NCI-H226 (cell line): ENCODE results near the gene C16orf92.
A peak's percentile ranks its signal among the peaks of the same experiment; 100 is the strongest.

ENCODE experiments used
- DNase-seq: peaks from one replicate; pipeline ENCODE4 v3.0.0-alpha.2; 2015

C16orf92 gene

GRCh38 chr16:30022887-30023286 lies at the start of gene C16orf92:
Gene C16orf92 (plus strand): TSS chr16:30023198. CDS start chr16:30023341, 143 bp downstream.
- no peak for DNase-seq

- DNase-seq, result peak; percentile 96
These were observed 49.4 kb upstream of the C16orf92 start, which contains the start of gene TAOK2 for GRCh38 chr16:29973384-29974246. Gene TAOK2 (plus strand): TSS chr16:29973868. CDS start chr16:29977773, 3,905 bp downstream.

DNA sequence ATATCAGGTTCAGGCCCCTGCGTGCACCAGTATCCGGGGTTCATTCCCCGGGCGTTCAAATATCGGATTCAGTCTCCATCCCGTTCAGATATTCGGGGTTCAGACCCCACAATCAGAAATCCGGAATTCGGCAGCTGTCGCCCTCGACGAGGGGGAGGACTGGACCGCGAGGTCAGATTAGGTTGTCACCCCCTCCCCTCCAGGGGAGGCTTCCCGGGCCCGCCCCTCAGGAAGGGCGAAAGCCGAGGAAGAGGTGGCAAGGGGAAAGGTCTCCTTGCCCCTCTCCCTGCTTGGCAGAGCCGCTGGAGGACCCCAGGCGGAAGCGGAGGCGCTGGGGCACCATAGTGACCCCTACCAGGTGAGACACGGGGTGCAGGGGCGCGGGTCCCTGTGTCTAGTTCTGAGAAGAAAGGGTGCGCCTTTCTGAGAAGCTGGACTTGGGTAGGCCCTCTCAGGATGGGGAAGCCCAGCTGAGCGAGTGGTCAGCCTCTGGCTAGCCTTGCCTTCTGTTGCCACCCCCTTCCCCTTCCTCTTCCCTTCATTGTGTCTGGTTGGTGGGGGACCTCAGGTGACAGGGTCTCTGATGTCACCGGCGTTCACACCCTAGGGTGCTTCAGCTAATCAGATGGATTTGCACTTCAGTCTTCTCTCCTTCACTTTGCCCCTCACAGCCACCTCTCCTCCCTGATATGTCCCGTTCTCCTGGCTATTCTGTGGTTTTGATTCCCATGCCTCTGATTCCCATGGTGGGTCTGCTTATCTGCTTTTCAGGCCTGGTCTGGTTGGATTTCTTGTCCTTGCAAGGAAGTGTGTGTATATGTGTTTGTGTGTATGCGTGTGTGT lies 48.5 kb upstream of the C16orf92 start:
- DNase-seq, result no peak

DNA sequence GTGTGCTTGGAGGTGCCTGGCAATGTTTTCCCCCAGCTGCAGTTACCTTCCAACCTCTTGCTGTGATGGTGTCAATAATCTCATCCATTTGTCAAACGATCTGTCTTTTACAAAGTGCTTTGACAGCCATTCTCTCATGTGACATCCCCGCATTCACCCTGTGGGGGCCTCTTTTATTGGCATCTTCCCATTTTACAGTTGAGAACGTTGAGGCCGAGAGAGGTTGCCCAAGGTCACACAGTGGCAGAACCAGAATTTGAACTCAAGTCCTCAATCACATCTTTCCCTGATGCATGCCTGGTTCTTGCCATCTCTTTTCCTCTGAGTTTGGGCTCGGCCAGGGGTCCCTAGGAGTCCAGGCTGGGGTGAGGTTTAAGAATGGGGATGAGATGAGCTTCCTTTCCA lies 47.9 kb upstream of the C16orf92 start:
- no peak for DNase-seq

GRCh38 chr16:29975811-29976511 lies 47.0 kb upstream of the C16orf92 start:
- no peak for DNase-seq

- no peak for DNase-seq
These were observed 45.8 kb upstream of the C16orf92 start for GRCh38 chr16:29977063-29977825.

DNA sequence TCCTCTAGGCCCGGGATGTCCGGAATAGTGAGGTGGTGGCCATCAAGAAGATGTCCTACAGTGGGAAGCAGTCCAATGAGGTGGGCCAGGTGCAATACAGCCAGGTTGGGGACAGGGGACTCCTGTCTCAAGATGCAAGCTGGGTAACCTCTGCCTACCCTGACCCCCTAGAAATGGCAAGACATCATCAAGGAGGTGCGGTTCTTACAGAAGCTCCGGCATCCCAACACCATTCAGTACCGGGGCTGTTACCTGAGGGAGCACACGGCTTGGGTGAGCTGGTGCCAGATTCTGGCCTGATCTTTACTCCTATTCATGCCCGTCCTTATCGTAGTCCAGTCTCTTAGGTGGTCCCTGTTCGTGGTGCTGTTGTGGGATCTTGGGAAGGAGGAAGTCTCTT lies 44.9 kb upstream of the C16orf92 start:
- no peak for DNase-seq

DNA sequence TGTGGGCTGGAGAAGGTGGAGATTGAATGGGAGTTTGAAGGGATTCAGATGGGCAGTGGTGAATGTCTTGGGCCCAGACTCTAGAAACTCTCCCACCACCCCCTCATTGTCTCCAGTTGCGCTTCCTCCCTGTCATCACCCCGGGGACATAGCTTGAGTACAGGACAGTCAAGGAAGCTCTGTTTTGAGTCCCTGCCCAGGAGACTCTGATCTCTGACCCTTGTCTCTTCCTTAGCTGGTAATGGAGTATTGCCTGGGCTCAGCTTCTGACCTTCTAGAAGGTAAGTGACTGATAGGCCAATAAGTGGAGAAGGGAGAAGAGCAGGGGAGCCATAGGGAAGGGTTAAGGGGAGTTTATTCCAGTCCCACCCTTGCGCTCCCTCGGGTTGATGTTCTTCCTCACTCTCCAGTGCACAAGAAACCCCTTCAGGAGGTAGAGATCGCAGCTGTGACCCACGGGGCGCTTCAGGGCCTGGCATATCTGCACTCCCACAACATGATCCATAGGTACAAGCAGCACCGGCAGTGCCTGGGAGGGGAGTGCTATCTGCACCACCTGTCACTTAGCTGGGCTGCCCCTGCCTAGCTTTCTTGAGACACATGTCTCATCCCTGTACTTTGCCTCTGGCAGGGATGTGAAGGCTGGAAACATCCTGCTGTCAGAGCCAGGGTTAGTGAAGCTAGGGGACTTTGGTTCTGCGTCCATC lies 44.3 kb upstream of the C16orf92 start:
- DNase-seq, result no peak

- no peak for DNase-seq
These were observed 40.2 kb upstream of the C16orf92 start for GRCh38 chr16:29982560-29983419.

- DNase-seq, result no peak
These were observed 39.4 kb upstream of the C16orf92 start for GRCh38 chr16:29983420-29984136.

GRCh38 chr16:29984137-29984763 lies 38.7 kb upstream of the C16orf92 start:
- DNase-seq, result no peak

GRCh38 chr16:29984764-29985147 lies 38.2 kb upstream of the C16orf92 start:
- no peak for DNase-seq

DNA sequence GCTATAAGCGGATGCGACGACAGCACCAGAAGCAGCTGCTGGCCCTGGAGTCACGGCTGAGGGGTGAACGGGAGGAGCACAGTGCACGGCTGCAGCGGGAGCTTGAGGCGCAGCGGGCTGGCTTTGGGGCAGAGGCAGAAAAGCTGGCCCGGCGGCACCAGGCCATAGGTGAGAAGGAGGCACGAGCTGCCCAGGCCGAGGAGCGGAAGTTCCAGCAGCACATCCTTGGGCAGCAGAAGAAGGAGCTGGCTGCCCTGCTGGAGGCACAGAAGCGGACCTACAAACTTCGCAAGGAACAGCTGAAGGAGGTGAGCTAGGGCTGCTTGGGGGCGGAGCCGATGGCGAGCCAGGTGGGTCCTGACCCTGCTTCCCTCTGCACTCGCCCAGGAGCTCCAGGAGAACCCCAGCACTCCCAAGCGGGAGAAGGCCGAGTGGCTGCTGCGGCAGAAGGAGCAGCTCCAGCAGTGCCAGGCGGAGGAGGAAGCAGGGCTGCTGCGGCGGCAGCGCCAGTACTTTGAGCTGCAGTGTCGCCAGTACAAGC lies 37.7 kb upstream of the C16orf92 start:
- no peak for DNase-seq

GRCh38 chr16:29986231-29986630 lies 36.8 kb upstream of the C16orf92 start:
- DNase-seq, result no peak

DNA sequence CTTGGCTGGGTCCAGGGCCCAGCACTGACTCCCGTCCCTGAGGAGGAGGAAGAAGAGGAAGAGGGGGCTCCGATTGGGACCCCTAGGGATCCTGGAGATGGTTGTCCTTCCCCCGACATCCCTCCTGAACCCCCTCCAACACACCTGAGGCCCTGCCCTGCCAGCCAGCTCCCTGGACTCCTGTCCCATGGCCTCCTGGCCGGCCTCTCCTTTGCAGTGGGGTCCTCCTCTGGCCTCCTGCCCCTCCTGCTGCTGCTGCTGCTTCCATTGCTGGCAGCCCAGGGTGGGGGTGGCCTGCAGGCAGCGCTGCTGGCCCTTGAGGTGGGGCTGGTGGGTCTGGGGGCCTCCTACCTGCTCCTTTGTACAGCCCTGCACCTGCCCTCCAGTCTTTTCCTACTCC lies 36.1 kb upstream of the C16orf92 start:
- no peak for DNase-seq

DNA sequence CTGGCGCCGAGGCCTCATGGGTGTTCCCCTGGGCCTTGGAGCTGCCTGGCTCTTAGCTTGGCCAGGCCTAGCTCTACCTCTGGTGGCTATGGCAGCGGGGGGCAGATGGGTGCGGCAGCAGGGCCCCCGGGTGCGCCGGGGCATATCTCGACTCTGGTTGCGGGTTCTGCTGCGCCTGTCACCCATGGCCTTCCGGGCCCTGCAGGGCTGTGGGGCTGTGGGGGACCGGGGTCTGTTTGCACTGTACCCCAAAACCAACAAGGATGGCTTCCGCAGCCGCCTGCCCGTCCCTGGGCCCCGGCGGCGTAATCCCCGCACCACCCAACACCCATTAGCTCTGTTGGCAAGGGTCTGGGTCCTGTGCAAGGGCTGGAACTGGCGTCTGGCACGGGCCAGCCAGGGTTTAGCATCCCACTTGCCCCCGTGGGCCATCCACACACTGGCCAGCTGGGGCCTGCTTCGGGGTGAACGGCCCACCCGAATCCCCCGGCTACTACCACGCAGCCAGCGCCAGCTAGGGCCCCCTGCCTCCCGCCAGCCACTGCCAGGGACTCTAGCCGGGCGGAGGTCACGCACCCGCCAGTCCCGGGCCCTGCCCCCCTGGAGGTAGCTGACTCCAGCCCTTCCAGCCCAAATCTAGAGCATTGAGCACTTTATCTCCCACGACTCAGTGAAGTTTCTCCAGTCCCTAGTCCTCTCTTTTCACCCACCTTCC lies 35.5 kb upstream of the C16orf92 start:
- DNase-seq, result no peak

GRCh38 chr16:29988346-29989075 lies 34.5 kb upstream of the C16orf92 start:
- no peak for DNase-seq
